Mesothelial cell of epicardium (in vitro differentiated cells): ENCODE measurements around the gene AGBL3. TPM values are rescaled to one million over a fixed set of nuclear protein-coding genes. Genes with fewer than 3 reads are reported as not detected.
"Not testable (repeated sequence)": the region's sequence is repeated elsewhere in the genome, so short reads cannot be mapped to it uniquely, and the experiment has no call there.

Experiments used
- DNase-seq, 2 experiments: peaks; one replicate each; pipeline ENCODE4 v3.0.0; 2021; ENCODE audit warnings: low spot score in 2 of 2; ENCODE audit not compliant: unreplicated experiment in 2 of 2
- H3K27ac Mint-ChIP-seq: 2 replicates; pipeline ENCODE4 v1.8.0; 2021; ENCODE audit warnings: mixed read lengths
- H3K27me3 Mint-ChIP-seq: 2 replicates; pipeline ENCODE4 v1.8.0; 2021; ENCODE audit warnings: low read depth, mixed read lengths
- H3K36me3 Mint-ChIP-seq: 2 replicates; pipeline ENCODE4 v1.8.0; 2021; ENCODE audit warnings: mixed read lengths
- H3K4me1 Mint-ChIP-seq: 2 replicates; pipeline ENCODE4 v1.8.0; 2021; ENCODE audit warnings: mixed read lengths
- H3K4me3 Mint-ChIP-seq: 2 replicates; pipeline ENCODE4 v1.8.0; 2021; ENCODE audit warnings: mild to moderate bottlenecking, moderate library complexity, mixed read lengths
- H3K9me3 Mint-ChIP-seq: 2 replicates; pipeline ENCODE4 v1.8.0; 2021; ENCODE audit warnings: mixed read lengths
- total RNA-seq: library from RNA; stranded (reverse); gene quantifications from 3 replicates; pipeline ENCODE4 v1.2.1, GENCODE V29; 2021
- TF ChIP-seq, protein P1 (sequence below): fragments of 200-600 bp; sonication (generic); IDR thresholded peaks from one replicate; pipeline ENCODE4 v1.5.0; 2021; ENCODE audit warnings: antibody characterized with exemption; ENCODE audit not compliant: unreplicated experiment

Gene AGBL3
- total RNA-seq, 1 donor from 2014 or later = 2.3 TPM

DNA sequence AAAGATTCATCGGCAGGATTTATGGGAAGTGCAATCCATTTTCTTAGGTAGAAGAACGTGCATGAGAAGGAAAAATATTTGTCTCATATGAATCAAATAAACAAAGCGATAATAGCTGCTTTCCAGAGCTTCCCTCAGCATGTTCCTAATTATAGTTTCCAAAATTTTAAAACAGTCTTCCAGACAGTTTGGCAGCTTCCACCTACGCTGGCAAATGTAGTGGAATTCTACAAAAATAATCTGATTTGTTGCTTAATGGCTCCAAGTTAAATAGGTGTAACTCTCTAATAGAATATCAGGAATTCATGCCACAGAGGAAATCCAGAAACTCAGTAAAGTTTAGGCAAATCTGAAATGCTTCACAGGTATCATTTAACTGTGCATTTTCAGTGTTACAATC, 23.3 kb upstream of the AGBL3 start:
- DNase-seq = no peak
- Mint-ChIP-seq H3K9me3 (no peaks in the 10 kb centered on the region), H3K27me3 (no peaks in the 10 kb centered on the region), H3K4me3 (no peak overlapping the region), H3K36me3 (peaks cover 65% of the 10 kb centered on the region), H3K4me1 (peaks cover 2% of the 10 kb centered on the region), H3K27ac (peak overlapping the region; percentile 52)
- TF ChIP-seq, protein P1, sequence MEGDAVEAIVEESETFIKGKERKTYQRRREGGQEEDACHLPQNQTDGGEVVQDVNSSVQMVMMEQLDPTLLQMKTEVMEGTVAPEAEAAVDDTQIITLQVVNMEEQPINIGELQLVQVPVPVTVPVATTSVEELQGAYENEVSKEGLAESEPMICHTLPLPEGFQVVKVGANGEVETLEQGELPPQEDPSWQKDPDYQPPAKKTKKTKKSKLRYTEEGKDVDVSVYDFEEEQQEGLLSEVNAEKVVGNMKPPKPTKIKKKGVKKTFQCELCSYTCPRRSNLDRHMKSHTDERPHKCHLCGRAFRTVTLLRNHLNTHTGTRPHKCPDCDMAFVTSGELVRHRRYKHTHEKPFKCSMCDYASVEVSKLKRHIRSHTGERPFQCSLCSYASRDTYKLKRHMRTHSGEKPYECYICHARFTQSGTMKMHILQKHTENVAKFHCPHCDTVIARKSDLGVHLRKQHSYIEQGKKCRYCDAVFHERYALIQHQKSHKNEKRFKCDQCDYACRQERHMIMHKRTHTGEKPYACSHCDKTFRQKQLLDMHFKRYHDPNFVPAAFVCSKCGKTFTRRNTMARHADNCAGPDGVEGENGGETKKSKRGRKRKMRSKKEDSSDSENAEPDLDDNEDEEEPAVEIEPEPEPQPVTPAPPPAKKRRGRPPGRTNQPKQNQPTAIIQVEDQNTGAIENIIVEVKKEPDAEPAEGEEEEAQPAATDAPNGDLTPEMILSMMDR = no peak

DNA sequence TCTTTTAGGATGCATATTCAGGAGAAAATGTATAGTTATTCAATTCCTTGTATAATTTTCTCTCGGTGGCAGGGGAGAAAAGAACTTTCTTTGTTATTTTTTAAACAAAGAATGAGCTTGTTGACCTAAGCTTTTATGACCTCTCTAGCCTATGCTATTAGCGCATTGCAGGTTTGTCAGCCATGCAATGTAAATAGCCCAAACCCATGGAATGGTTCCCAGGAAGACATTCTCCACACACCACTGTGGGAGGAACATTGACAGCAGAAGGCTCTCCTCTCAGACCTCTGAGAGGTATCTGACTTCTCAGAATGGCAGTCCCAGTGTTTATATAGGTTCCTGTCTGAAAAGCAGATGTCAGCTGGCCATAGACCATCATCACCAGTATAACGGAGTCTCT, 19.6 kb upstream of the AGBL3 start:
- Mint-ChIP-seq H3K27ac (no peak overlapping the region), H3K27me3 (no peaks in the 10 kb centered on the region), H3K4me3 (no peak overlapping the region), H3K36me3 (peaks cover 60% of the 10 kb centered on the region), H3K4me1 (peaks cover 2% of the 10 kb centered on the region), H3K9me3 (no peaks in the 10 kb centered on the region)
- TF ChIP-seq, protein P1 = no peak
- no peak for DNase-seq

DNA sequence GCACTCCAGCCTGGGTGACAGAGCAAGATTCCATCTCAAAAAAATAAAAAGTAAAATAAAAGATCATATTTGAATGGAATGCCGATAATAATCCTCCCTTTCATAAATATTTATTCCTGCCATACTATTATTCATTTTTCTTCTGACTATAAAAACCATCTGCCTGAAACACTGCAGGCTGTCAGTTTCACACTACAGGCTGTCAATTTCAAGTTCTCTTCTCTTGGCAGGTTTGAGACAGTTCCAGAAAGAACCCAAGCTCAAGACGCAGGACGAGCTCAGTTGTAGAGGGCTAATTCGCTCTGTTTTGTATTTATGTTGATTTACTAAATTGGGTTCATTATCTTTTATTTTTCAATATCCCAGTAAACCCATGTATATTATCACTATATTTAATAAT, 18.2 kb upstream of the AGBL3 start:
- DNase-seq = no peak
- TF ChIP-seq, protein P1 = no peak
- H3K27ac Mint-ChIP-seq = no peak overlapping the region
- H3K4me1 Mint-ChIP-seq = no peaks in the 10 kb centered on the region
- H3K27me3 Mint-ChIP-seq = no peaks in the 10 kb centered on the region
- H3K4me3 Mint-ChIP-seq = no peak overlapping the region
- H3K36me3 Mint-ChIP-seq = peaks cover 57% of the 10 kb centered on the region
- H3K9me3 Mint-ChIP-seq = peaks cover 6% of the 10 kb centered on the region

DNA sequence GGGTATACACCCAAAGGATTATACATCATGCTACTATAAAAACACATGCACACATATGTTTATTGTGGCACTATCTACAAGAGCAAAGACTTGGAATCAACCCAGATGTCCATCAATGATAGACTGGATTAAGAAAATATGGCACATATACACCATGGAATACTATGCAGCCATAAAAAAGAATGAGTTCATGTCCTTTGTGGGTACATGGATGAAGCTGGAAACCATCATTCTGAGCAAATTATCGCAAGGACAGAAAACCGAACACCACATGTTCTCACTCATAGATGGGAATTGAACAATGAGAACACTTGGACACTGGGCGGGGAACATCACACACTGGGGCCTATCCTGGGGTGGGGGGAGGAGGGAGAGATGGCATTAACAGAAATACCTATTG, 4.7 kb upstream of the AGBL3 start:
- Mint-ChIP-seq H3K4me1 (peaks cover 11% of the 10 kb centered on the region), H3K9me3 (peaks cover 28% of the 10 kb centered on the region)
- not testable (repeated sequence) for H3K27ac Mint-ChIP-seq, DNase-seq, H3K36me3 Mint-ChIP-seq, H3K27me3 Mint-ChIP-seq, H3K4me3 Mint-ChIP-seq

DNA sequence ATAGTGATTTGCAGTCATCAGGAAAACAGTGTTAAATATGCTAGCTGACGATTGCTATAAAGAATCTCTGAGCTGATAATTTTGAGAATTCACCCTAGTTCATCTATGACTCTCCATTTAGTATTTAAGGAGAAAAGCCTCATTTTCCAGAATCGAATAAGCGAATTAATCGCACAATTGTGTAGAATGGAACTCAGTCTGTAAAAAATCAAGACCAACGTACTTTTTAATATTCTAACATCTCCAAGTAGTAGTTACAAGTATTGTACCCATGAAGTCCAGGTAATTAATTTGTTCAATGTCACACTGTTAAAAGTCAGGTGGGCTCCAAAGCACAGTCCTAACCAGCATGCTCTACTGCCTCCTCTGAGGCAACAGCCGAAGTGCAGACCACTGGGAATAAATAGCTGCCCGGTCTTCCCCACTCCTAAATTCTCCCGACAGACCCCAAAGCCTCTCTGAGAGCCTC, 380 bp upstream of the AGBL3 start:
- Mint-ChIP-seq H3K27ac (peak overlapping the region; percentile 97), H3K9me3 (no peaks in the 10 kb centered on the region)
- no peak for DNase-seq

DNA sequence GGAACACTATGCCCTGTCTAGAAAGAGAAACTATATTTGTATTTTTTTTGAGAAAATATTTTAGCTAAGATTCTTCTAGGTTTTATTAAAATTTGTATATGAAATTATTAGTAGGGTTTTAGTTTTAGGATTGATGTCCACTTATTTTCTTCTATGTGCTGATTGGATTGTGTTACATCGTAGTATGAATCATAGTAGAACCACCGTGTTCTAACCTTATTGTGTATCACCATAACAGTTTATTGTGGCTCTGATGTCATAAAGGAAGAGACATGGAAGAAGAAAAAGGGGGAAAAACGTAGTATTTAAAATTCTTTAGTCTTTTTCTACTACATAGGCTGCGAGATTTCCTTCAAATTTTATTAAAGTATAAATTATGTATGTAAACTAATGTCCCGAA, 1.9 kb downstream of the AGBL3 start:
- H3K4me3 Mint-ChIP-seq = no peak overlapping the region
- H3K27me3 Mint-ChIP-seq = no peaks in the 10 kb centered on the region
- no peak overlapping the region for H3K27ac Mint-ChIP-seq
- H3K36me3 Mint-ChIP-seq = peaks cover 10% of the 10 kb centered on the region
- H3K4me1 Mint-ChIP-seq = peaks cover 45% of the 10 kb centered on the region
- DNase-seq = no peak
- no peaks in the 10 kb centered on the region for H3K9me3 Mint-ChIP-seq
- TF ChIP-seq, protein P1 = no peak

More for the DNA sequence above, 380 bp upstream of the AGBL3 start:
- TF ChIP-seq, protein P1 = no peak
- peaks cover 27% of the 10 kb centered on the region for H3K4me1 Mint-ChIP-seq
- H3K27me3 Mint-ChIP-seq = no peaks in the 10 kb centered on the region
- H3K4me3 Mint-ChIP-seq = peak overlapping the region; percentile 94
- peaks cover 8% of the 10 kb centered on the region for H3K36me3 Mint-ChIP-seq
